Adrenal gland (tissue), 5 donors: Measurements from ENCODE around the gene C10orf90.

Experiments used
- POLR2A ChIP-seq, 2 donors: fragments of 450-650 bp; IDR thresholded peaks; one replicate each; pipeline ENCODE4 v1.6.1; 2017; ENCODE audit warnings: antibody characterized with exemption in 2 of 2, mild to moderate bottlenecking in 2 of 2, moderate library complexity in 1 of 2
- TF ChIP-seq, protein P1 (sequence below), 6 experiments: fragments of 450-650 bp in 4 of 6; fragments of 200-600 bp in 2 of 6; sonication (generic) in 1 of 6; IDR thresholded peaks; 1 replicate in 5 of 6; 2 replicates in 1 of 6; pipeline versions ENCODE4 v1.5.1 to v1.8.0; 2016 to 2021; ENCODE audit warnings: antibody characterized with exemption in 6 of 6, mild to moderate bottlenecking in 2 of 6, moderate library complexity in 1 of 6
- donor health status: DM: no; HTN: no; CAD: no.

DNA sequence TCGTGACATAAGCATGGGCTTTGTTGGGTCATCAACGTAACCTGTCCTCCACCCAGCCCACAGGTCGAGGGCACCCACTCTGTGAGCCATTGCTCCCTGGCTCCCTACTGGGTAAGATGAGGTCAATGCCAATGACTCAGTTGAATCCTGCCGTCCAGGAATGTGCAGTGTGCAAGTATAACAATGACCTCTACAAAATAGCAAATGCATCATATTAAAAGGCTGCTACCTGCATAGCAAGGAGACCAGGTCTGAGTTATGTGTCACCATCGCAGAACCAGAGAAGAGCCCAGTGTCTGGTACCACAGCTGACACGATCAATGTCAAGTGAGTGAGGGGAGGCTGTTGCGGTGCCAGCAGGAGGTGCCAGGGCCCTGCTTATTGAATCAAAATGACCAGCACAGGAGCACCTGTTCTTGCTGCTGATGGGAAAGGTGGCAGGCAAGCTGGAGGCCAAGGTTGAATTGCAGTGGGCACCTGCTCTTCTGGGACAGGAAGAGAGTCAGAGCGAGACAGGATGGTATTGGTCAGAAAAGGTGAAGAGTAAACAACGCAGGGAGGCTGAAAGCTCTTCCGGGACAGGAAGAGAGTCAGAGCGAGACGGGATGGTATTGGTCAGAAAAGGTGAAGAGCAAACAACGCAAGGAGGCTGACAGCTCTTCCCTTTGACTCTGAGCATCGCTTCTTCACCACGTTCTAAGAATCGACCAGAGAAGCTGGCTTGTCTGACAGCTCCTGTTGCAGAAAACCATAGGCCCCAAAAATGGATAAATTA is 173.5 kb downstream of the C10orf90 start:
- TF ChIP-seq, protein P1, sequence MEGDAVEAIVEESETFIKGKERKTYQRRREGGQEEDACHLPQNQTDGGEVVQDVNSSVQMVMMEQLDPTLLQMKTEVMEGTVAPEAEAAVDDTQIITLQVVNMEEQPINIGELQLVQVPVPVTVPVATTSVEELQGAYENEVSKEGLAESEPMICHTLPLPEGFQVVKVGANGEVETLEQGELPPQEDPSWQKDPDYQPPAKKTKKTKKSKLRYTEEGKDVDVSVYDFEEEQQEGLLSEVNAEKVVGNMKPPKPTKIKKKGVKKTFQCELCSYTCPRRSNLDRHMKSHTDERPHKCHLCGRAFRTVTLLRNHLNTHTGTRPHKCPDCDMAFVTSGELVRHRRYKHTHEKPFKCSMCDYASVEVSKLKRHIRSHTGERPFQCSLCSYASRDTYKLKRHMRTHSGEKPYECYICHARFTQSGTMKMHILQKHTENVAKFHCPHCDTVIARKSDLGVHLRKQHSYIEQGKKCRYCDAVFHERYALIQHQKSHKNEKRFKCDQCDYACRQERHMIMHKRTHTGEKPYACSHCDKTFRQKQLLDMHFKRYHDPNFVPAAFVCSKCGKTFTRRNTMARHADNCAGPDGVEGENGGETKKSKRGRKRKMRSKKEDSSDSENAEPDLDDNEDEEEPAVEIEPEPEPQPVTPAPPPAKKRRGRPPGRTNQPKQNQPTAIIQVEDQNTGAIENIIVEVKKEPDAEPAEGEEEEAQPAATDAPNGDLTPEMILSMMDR (IDR thresholded peaks at IDR 0.05): no peak
- TF ChIP-seq POLR2A (IDR thresholded peaks at IDR 0.05): no peak
